DND-41 (cell line): ENCODE results near the gene PDLIM4.

Source experiments
- ATAC-seq: fragments of 200-7000 bp; cut with Tn5 transposase; 3 replicates; pipeline ENCODE4 v1.9.1; 2021; ENCODE audit warnings: low read depth; ENCODE audit not compliant: insufficient read depth
- DNase-seq: peaks from one replicate; pipeline ENCODE4 v3.0.0-alpha.2; 2020
- H2AFZ ChIP-seq: 2 replicates; pipeline ENCODE4 v1.6.0; 2012; ENCODE audit warnings: low read depth, low read length
- H3K27ac ChIP-seq: 2 replicates; pipeline ENCODE4 v1.5.1; 2012; ENCODE audit warnings: low read length, inconsistent platforms
- H3K27me3 ChIP-seq: fragments of 200-600 bp; sonication (generic); 2 replicates; pipeline ENCODE4 v1.6.0; 2012; ENCODE audit warnings: low read length, mild to moderate bottlenecking, inconsistent platforms; ENCODE audit not compliant: insufficient read depth, poor library complexity
- H3K36me3 ChIP-seq: 2 replicates; pipeline ENCODE4 v1.5.1; 2012; ENCODE audit warnings: low read length, inconsistent platforms; ENCODE audit not compliant: insufficient read depth
- H3K4me1 ChIP-seq: 2 replicates; pipeline ENCODE4 v1.5.1; 2012; ENCODE audit warnings: mild to moderate bottlenecking, low read length; ENCODE audit not compliant: insufficient read depth
- H3K4me2 ChIP-seq: 2 replicates; pipeline ENCODE4 v1.6.0; 2012; ENCODE audit warnings: mild to moderate bottlenecking, moderate library complexity, low read length, inconsistent platforms; ENCODE audit not compliant: insufficient read depth
- H3K4me3 ChIP-seq, 2 experiments: fragments of 200-600 bp in 1 of 2; shearing (Covaris generic) in 1 of 2; 2 replicates each; pipeline ENCODE4 v1.5.1; 2012 to 2016; ENCODE audit warnings: inconsistent platforms in 2 of 2, low read length in 2 of 2, mild to moderate bottlenecking in 2 of 2, low read depth in 1 of 2, moderate library complexity in 1 of 2
- H3K79me2 ChIP-seq: 2 replicates; pipeline ENCODE4 v1.6.0; 2012; ENCODE audit warnings: low read length, inconsistent platforms; ENCODE audit not compliant: insufficient read depth
- H3K9ac ChIP-seq: 2 replicates; pipeline ENCODE4 v1.6.0; 2012; ENCODE audit warnings: low read depth, mild to moderate bottlenecking, inconsistent platforms, low read length, moderate library complexity
- H3K9me3 ChIP-seq: 2 replicates; pipeline ENCODE4 v1.5.1; 2012; ENCODE audit warnings: low read length, moderate library complexity, mild to moderate bottlenecking, inconsistent platforms; ENCODE audit not compliant: insufficient read depth, severe bottlenecking
- H4K20me1 ChIP-seq: 2 replicates; pipeline ENCODE4 v1.6.0; 2012; ENCODE audit warnings: low read length; ENCODE audit not compliant: insufficient read depth
- EZH2 ChIP-seq: IDR thresholded peaks from 3 replicates; pipeline ENCODE4 v1.6.1; 2012; ENCODE audit warnings: borderline replicate concordance, low read depth, mild to moderate bottlenecking, moderate library complexity, low read length, inconsistent platforms; ENCODE audit not compliant: severe bottlenecking
- TF ChIP-seq, protein P1 (sequence below): IDR thresholded peaks from 2 replicates; pipeline ENCODE4 v1.5.1; 2012; ENCODE audit warnings: borderline replicate concordance, low read length, moderate library complexity, mild to moderate bottlenecking; ENCODE audit not compliant: poor library complexity, severe bottlenecking; ENCODE audit errors: extremely low read depth

PDLIM4 gene

GRCh38 chr5:132291026-132291425 lies 33.5 kb downstream of the PDLIM4 start:
- no peak overlapping the region for H3K4me2 ChIP-seq
- H3K27me3 ChIP-seq: peaks cover 36% of the 10 kb centered on the region
- H3K27ac ChIP-seq: no peak overlapping the region
- no peaks in the 10 kb centered on the region for H3K36me3 ChIP-seq
- no peaks in the 10 kb centered on the region for H3K79me2 ChIP-seq
- no peaks in the 10 kb centered on the region for H4K20me1 ChIP-seq
- peaks cover 31% of the 10 kb centered on the region for H3K4me1 ChIP-seq
- no peak for ATAC-seq
- no peak overlapping the region for H2AFZ ChIP-seq
- H3K9me3 ChIP-seq: no peaks in the 10 kb centered on the region
- no peak overlapping the region for H3K9ac ChIP-seq
- no peak for DNase-seq
- TF ChIP-seq, protein P1, sequence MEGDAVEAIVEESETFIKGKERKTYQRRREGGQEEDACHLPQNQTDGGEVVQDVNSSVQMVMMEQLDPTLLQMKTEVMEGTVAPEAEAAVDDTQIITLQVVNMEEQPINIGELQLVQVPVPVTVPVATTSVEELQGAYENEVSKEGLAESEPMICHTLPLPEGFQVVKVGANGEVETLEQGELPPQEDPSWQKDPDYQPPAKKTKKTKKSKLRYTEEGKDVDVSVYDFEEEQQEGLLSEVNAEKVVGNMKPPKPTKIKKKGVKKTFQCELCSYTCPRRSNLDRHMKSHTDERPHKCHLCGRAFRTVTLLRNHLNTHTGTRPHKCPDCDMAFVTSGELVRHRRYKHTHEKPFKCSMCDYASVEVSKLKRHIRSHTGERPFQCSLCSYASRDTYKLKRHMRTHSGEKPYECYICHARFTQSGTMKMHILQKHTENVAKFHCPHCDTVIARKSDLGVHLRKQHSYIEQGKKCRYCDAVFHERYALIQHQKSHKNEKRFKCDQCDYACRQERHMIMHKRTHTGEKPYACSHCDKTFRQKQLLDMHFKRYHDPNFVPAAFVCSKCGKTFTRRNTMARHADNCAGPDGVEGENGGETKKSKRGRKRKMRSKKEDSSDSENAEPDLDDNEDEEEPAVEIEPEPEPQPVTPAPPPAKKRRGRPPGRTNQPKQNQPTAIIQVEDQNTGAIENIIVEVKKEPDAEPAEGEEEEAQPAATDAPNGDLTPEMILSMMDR: no peak
- no peak for TF ChIP-seq EZH2
- H3K4me3 ChIP-seq: no peak overlapping the region

GRCh38 chr5:132293066-132293991 lies 35.8 kb downstream of the PDLIM4 start:
- Histone ChIP-seq H3K4me3 (peak overlapping the region; percentile 45 to 82), H4K20me1 (no peaks in the 10 kb centered on the region), H3K27me3 (peaks cover 43% of the 10 kb centered on the region), H3K27ac (peak overlapping the region; percentile 79), H3K79me2 (no peaks in the 10 kb centered on the region), H3K9me3 (no peaks in the 10 kb centered on the region), H3K36me3 (no peaks in the 10 kb centered on the region), H3K9ac (peak overlapping the region; percentile 84), H2AFZ (peak overlapping the region; percentile 98), H3K4me2 (peak overlapping the region; percentile 98), H3K4me1 (peaks cover 31% of the 10 kb centered on the region)
- ATAC-seq: peak; percentile 63
- DNase-seq: peak; percentile 82
- TF ChIP-seq EZH2: no peak
- TF ChIP-seq, protein P1: peak; percentile 41

- H2AFZ ChIP-seq: peak within 1 kb of the TSS; percentile 98
- H3K4me1 ChIP-seq: peaks cover 31% of the 10 kb centered on the region
- TF ChIP-seq, protein P1: no peak
- no peak for TF ChIP-seq EZH2
- H3K27me3 ChIP-seq: peaks cover 38% of the 10 kb centered on the region
- peak within 1 kb of the TSS; percentile 45 to 82 for H3K4me3 ChIP-seq
- peak; percentile 92 for DNase-seq
- H3K36me3 ChIP-seq: no peaks in the 10 kb centered on the region
- peak; percentile 87 for ATAC-seq
- H4K20me1 ChIP-seq: no peaks in the 10 kb centered on the region
- peak within 1 kb of the TSS; percentile 79 for H3K27ac ChIP-seq
- H3K79me2 ChIP-seq: no peaks in the 10 kb centered on the region
- H3K4me2 ChIP-seq: peak within 1 kb of the TSS; percentile 98
- H3K9ac ChIP-seq: peak within 1 kb of the TSS; percentile 84
- no peaks in the 10 kb centered on the region for H3K9me3 ChIP-seq
Observed at GRCh38 chr5:132293992-132294727, 36.7 kb downstream of the PDLIM4 start, which contains the start of gene SLC22A4. Gene SLC22A4 (plus strand): TSS chr5:132294394. CDS start chr5:132294617, 223 bp downstream.
